GM12865 (cell line): ENCODE data around the gene LYL1.

Experiments
- DNase-seq: peaks from one replicate; pipeline ENCODE4 v3.0.0; 2010; ENCODE audit warnings: low read depth
- H3K4me3 ChIP-seq: 2 replicates; pipeline ENCODE4 v1.5.1; 2011; ENCODE audit warnings: mild to moderate bottlenecking, low read depth, low read length, control low read depth
- CTCF ChIP-seq: IDR thresholded peaks from 2 replicates; pipeline ENCODE4 v1.5.1; 2011; ENCODE audit warnings: low read length, control low read depth, low read depth, inconsistent platforms; ENCODE audit not compliant: insufficient read depth; ENCODE audit errors: missing control alignments

LYL1 gene

GRCh38 chr19:13077240-13077639 lies 25.4 kb downstream of the LYL1 start:
- no peak overlapping the region for H3K4me3 ChIP-seq
- DNase-seq = no peak
- no peak for TF ChIP-seq CTCF

GRCh38 chr19:13076787-13077186 lies 25.9 kb downstream of the LYL1 start:
- no peak for TF ChIP-seq CTCF
- no peak overlapping the region for H3K4me3 ChIP-seq

GRCh38 chr19:13076320-13076719 lies 26.3 kb downstream of the LYL1 start:
- no peak overlapping the region for H3K4me3 ChIP-seq
- DNase-seq = no peak
- TF ChIP-seq CTCF = no peak

More at GRCh38 chr19:13076787-13077186, 25.9 kb downstream of the LYL1 start:
- no peak for DNase-seq

DNA sequence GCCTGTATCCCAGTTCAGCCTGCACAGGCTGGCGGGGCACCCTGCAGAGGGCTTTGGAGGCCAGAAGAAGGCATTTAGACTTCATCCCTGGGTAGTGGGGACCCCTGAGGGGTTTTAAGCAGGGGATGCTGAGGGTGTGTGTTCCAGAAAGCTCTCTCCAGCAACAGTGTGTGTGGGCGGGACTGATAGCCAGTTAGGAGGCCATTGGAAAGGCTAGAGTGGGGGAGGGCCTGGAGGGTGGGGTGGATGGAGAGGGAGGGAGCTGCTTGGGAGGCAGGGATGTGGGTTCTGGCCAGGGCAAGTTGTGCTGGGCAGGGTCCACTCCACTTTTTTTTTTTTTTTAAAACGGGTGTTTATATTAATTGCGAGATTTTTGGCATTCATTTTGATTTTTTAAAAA lies 28.3 kb downstream of the LYL1 start:
- no peak for TF ChIP-seq CTCF
- DNase-seq = no peak

DNA sequence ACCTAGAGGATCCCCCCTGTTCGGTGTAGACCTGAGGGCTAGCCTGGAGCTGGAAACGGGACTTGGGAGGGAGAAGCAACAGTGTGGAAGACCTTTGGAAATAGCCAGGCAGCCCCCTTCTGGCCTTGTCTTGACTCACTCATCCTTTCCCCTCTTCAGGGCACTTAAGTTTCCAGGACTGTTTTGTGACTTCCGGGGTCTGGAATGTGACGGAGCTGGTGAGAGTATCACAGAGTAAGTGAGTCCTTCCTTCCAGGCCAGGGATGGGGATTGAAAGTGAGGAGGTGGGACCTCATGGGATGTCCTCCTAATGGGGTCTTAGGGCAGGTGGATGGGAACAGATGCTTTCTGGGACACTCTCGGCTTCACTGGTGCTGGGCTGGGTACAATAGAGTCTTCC lies 29.4 kb downstream of the LYL1 start:
- DNase-seq = no peak
- TF ChIP-seq CTCF = no peak
- H3K4me3 ChIP-seq = no peak overlapping the region

More for the DNA sequence above, 28.3 kb downstream of the LYL1 start:
- no peak overlapping the region for H3K4me3 ChIP-seq

- no peak overlapping the region for H3K4me3 ChIP-seq
- no peak for DNase-seq
- no peak for TF ChIP-seq CTCF
These were observed 30.3 kb downstream of the LYL1 start for GRCh38 chr19:13072188-13072908.
